GM21390 (cell line): ENCODE results near the gene ASIC4.
A peak's percentile ranks its signal among the peaks of the same experiment; 100 is the strongest.

Experiments used
- ATAC-seq: cut with Tn5 transposase; IDR thresholded peaks from one replicate; pipeline ENCODE4 v1.9.1; 2021; ENCODE audit not compliant: unreplicated experiment

Gene ASIC4

DNA sequence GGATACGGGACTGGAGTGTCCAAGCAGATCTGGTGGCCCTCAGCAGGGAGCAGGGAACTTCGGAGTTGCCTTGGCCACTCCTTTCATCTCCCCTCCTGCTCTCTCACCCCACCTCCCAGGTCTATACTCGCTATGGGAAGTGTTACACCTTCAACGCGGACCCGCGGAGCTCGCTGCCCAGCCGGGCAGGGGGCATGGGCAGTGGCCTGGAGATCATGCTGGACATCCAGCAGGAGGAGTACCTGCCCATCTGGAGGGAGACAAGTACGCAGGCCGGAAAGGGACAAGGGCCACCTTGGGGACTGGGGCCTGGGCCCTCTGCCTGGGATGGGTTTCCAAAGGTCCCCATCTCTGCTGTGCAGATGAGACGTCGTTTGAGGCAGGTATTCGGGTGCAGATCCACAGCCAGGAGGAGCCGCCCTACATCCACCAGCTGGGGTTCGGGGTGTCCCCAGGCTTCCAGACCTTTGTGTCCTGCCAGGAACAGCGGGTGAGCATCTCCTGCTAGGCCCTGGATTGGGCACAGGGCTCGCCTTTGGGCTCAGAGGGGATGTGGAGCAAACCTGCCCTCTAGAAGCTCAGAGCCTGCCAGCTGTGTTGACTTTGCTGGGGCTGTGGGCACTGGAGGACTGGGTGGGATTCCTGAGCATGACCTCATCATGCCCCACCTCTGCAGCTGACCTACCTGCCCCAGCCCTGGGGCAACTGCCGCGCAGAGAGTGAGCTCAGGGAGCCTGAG, 17.5 kb downstream of the ASIC4 start:
- no peak for ATAC-seq

DNA sequence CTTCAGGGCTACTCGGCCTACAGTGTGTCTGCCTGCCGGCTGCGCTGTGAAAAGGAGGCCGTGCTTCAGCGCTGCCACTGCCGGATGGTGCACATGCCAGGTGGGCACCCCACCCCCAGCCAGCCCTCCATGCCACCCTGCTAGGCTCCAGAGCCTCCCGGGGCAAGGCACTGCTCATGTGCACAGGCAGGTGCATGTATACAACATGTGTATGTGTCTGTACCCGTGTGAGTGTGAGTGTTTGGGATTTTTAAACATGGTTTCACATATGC, 18.0 kb downstream of the ASIC4 start:
- ATAC-seq = no peak

DNA sequence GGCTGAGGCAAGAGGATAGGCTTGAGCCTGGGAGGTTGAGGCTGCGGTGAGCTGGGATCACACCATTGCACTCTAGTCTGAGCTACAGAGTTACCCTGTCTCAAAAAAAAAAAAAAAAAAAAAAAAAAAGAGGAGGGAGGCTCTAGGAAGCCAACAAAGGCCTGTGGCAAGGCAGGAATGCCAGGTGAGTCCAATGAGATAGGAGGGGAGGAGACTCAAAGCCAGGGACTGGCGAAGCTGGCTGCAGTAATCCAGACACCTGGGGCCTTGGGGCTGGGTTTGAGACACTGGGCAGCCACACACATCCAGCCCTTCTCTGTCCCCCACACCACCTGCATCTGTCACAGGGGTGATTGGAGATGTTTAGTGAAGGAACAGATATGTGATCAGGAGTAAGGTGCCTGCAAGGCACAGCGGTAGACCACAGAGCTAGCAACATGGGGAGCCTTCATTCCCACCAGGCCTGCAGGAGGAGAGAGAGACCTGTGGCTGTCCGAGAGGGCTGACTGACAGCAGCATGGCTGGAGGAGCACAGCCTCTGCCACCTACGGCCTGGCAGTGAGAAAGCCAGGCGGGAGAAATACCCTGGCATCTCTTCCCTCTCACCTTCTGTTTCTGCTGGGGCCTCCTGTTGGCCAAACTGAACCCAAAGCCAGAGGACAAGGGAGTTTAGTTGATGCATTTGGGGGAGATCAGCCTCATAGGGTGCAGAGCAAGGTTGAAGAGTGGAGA, 19.8 kb downstream of the ASIC4 start:
- ATAC-seq = no peak

DNA sequence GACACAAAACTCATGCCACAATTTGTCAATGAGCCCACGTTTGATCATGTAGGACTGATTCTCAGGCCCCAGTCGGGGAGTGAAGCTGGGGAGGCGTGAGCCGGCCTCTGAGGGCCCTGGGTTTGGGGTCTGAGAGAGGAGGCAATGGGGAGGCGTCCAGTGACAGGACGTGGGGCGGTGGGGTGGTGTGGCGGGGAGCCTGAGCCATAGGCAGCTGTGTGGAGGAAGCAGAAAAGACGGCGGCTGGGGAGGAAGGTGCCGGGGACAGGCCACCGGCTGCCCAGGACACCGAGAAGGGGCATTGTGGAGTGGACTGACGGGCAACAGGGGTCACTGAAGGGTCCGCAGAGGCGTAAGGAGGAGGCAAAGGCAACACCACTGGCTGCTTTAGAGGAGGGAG, 22.1 kb downstream of the ASIC4 start:
- no peak for ATAC-seq

DNA sequence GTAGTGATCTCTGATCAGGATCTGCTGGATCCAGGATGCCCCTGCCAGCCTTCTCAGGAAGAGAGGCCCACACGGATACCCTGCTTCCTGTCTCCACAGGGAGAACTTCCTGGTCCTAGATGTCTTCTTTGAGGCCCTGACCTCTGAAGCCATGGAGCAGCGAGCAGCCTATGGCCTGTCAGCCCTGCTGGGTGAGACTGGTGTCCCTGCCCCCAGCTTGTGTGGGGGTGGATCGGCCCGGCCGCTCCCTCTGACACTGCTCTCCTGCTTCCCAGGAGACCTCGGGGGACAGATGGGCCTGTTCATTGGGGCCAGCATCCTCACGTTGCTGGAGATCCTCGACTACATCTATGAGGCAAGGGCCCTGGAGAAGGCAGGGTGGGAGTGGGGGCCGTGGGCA, 22.7 kb downstream of the ASIC4 start:
- no peak for ATAC-seq

DNA sequence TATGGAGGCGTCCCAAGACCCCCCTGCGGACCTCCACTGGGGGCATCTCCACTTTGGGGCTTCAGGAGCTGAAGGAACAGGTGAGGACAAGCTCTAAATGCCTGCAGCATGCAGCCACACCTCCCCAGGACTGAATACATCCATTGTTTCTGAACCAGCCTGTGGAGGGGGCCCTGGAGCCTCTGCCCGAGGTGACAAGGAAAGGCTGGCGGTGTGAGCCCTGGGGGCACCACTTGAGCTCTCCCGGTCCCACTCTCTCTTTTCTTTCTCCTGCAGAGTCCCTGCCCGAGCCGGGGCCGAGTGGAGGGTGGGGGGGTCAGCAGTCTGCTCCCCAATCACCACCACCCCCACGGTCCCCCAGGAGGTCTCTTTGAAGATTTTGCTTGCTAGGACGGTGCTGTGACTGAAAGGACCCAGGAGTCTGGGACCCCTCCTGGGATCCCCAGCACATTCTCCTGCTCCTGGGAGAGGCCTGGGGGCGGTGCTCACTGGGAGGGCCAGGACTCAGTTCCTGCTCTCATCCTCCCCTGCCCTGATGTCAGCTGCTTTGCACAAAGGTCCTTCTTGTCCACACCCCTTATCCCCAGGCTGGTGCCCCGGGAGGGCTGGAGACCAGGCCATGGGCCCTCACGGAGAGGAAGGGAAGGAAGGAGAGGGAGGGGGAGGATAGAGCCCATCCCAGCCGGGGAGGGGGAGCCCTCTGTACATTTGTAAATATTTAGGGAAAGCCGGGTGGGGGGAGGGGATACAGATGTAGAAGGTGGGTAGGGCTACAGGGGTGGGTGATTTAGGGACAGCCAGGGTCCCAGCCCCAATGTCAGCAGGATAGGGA, 23.6 kb downstream of the ASIC4 start:
- no peak for ATAC-seq

DNA sequence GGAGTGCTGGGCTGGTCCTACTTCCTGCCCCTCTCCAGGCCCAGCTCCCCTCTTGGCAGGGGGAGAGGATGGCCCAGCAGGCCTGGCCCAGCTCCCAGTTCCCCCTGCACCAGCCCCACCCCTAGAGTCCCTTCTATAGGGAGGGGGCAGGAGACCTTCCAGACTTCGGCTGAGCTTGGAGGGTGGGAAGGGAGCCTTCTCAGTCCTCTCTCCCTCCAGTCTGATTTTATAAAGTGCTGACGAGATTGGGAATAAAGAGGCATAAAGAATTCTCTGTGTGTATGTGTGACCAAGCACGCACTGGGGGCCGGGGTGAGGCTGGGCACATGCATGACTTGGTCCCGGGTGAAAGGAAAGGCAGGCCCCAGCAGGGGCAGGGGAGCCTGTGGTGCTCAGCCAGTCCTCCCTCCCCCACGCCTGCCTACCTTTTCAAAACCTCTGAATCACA, 24.2 kb downstream of the ASIC4 start:
- ATAC-seq = no peak

DNA sequence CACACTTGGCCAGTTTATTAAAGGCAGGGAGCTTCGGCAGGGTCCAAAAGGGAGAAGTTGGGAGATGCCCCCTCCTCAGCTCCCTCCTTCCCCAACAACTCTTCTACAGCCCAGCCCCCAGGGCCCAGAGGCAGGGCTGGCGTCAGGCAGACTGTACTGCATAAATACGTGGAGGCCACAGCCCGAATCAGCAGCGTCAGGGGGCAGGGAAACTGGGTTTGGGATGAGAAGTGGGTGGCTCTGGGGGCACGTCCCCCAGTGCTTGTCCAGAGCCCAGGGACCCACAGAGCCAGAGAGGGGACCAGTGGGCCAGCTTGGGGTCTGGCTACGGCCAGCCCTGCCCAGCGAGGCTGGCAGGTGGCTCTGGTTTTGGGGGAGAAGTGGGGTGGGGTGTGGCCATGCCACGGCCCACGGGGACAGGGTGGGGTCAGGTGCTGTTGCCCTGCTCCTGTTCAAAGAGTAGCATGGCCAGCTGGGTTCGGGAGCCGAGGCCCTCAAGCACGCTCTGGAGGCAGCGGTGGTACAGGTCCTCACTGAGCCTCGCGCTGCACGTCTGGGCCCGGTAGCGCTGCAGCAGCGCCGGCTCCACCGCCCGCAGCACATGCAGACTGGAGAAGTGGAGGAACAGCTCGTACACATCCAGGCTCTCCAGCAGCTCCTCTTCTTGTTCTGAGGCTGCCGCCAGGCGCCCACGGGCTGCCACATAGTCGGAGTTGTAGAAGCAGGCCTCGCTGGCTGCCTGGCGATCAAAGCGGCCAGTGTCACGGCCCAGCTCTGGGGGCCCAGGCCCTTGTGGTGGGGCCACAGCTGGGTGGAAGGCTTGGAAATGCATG, 24.9 kb downstream of the ASIC4 start:
- no peak for ATAC-seq

DNA sequence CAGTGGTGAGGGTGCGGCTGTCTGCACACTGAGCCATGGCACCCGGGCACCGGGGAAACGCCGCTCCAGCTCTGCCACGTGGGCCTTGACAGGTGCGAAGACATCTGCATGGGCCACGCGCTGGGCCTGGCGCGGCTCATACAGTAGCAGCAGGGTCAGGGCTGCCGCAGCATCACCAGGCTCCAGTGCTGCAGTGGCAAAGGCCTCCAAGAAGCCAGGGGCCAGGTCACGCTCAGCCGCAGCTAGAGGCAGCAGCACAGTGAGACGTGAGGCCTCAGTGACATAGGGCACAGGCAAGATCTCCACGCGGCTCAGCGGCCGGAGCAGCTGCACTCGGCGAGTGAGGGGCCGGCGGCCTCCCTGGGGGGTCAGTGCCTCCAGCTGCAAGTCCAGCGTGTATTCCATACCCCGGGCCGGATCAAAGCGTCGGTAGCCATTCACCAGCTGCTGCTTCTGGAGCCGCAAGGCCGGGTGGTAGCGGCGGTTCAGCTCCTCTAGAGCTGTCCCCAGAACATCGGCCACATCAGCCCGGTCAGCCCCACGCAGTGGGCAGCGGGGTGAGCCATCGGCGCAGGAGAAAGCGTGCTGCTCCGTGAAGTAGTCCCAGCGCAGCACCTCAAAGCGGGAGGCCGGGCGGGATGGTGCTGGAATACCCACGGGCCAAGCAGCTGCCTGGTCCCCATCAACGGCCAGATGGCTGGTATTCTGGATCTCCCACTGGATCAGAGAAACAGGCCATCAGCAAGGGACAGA, 25.8 kb downstream of the ASIC4 start:
- ATAC-seq = no peak

DNA sequence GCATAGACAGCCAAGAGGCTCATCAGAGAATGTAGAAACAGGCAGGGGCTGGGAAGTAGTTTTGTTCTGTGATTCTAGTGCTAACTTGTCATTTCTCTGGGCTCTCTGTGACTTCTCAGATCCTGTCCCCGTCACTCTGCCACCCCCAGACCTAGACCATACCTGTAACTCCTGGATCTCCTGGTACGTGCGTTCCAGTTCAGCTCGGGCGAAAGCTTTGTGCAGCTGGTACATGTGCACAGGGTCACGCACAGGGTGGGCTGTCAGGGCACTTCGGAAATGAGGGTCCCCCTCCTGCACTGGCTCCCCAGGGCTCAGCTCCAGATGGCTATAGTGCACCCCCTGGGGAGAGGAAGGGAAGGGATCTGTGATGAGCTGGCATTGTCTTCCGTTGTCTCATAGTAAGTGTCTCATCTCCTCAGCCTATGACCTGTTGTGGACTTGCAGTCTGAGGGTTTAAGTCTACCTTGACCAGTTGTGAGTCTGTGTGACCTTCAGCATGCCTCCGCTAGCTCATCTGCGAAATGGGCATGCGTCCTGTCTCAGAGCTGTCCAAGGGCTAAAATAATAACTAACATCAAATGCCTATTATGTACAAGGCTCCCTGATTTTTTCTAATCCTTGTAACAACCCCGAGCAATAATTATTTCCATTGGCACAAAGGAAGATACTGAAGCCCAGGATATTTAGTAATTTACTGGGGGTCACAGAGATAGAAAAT, 26.7 kb downstream of the ASIC4 start:
- no peak for ATAC-seq

DNA sequence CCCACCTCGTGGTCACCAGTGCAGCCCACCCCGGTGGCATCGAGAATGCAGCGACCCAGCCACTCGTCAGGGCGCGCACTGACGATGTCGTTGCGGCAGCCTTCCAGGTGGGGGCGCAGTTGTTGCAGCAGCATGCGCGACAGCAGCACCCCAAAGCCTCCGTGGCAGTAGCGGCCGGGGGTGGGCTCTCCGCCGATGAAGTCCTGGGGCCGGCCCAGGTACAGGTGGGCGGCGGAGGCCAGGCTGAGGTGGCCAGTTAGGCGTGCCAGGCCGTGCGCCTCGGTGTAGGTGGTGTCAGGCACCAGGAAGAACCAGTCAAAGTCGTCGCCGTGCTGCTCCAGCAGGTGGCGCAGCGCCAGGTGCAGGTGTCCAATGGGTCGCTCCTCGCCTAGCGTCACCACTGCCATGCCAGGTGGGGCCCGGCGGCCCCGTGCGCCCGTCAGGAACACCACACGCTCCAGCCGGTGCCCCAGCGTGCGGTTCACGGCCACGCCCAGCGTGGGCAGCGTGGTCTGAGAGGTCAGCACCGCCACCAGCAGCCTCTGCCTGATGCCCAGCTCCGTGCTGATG, 27.4 kb downstream of the ASIC4 start:
- peak; percentile 43 for ATAC-seq

DNA sequence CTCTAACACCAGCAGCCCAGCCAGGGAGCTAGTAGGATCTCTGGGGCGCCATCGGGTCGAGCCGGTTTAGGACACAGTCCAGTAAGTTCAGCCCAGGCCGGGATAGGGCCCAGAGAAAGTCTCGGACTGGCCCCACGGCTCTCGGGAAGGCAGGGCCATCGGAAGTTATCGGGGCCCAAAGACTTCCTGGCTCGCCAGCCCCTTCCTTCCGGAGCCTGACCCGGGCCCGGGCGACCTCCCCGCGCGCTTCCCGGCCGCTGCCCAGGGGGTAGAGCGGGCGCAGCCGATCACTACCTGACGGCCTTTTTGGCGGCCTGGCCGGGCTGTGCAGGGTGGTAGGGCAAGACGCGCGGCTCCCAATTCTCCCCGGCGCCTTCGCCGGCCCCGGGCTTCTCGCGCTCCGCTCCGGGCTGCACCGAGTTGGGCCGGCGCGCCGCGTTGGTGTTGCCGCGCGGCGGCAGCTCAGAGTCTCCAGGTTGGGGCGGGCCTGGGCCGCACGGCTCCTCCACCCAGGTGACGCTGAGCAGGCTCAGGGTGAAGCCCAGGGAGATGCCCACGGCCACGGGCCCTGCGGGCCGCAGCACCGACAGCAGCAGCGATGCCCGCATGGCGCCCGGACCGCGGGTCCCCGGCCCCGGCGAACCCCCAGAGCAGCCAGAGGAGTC, 28.8 kb downstream of the ASIC4 start:
- ATAC-seq = peak; percentile 39

DNA sequence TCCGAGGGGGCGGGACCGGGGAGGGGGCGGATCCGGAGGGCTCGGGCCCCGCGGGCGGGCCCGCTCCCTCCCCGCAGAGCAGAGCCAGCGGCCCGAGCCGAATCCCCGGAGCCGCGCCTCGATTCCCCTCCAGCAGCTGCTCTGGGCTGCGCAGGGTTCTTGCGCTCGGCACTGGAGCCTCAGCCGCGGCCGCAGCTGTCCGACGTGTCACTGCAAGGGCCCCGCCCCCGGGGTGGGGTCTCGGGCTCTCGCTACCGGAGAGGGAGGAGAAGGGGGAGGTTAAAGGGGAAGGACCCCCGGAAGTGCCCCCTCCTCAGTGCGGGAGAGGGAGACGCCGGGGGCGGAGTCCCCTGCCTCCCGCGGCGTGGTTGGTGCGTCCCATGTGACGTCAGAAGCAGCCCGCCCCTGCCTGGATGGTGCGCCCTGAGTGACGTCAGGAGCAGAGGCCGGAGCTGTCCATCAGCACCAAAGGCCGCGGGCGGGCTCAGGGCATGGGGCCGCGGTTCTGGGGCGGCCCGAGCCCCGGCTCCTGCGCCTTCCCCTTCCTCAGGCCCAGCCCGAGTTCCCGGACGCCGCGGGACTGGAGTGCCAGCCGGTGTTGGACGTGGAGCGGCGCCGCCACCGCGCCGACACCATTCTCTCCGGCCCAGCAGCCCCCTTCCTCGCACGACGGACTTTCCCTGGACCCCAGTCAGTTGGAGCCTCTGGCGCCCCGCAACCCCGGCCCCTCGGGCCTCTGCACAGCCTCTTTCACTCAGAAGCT, 29.5 kb downstream of the ASIC4 start, which contains the start of the genes CHPF and TMEM198:
Gene CHPF, minus strand, starts transcription at position 214 of the 763 bp plus-strand sequence. CDS start 271 bp downstream, outside the sequence.
Gene TMEM198, plus strand, starts transcription at position 433 of the 763 bp plus-strand sequence. CDS start 700 bp downstream, outside the sequence.
- peak; percentile 73 for ATAC-seq

DNA sequence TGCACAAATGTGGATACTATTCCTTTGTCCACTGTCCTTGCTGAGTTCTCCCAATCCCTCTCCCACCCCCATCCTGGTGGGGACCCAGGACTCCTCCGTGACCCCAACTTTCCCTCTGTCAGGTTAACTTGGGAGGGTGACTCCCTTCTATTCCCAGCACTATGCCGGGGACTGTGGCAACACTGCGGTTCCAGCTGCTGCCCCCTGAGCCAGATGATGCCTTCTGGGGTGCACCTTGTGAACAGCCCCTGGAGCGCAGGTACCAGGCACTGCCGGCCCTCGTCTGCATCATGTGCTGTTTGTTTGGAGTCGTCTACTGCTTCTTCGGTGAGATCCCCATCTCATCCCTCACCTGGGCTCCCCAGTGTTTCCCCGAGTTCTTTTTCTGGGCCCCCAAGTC, 30.3 kb downstream of the ASIC4 start:
- ATAC-seq = no peak

DNA sequence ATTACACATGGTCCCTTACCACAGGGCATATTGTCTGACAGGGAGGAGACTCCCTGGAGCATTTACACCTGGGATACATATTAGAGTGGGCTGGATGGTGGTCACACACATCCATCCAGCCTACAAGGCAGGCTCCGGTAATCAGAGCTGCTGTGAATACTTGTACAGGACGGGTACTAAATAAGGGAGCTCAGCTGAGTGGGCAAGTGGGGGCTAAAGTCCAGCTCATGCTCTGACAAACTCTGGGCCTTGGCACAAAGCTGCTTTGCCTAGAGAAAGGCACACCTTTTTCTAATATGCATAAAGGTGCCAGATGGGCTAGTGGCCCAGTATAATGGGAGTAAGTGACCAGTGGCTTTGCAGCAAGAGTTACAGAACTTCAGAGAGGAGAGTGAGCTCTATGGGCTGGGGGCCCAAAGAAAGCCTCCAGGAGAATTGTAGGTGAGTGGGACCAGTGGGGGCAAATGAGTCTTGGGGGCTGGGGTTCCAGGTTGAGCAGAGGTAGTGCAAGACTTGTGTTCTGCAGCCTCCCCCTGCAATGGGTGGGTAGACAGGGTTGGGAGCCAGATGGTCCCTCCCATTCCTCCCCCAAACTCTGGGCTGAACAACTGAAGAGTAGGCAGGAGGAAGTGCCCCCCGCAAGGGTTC, 31.1 kb downstream of the ASIC4 start:
- no peak for ATAC-seq

DNA sequence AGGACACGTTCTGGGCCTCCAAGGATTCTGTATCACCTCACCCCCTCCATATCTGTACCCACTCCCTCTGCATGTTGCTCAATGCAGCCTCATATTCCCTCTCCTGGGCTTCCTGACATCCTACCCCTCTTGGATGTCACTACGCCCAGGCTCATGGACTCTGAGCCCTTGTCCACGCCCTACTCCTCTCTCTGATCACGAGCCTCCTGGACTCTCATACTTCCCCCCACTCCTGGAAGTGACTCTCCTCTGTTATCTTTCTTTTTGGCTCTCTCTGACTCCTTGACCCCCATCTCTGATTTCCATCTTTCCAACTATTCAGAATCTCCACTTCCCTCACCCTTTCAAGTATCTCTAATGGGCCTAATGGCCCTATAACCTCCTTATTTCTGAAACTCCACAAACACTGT, 31.7 kb downstream of the ASIC4 start:
- ATAC-seq = no peak

DNA sequence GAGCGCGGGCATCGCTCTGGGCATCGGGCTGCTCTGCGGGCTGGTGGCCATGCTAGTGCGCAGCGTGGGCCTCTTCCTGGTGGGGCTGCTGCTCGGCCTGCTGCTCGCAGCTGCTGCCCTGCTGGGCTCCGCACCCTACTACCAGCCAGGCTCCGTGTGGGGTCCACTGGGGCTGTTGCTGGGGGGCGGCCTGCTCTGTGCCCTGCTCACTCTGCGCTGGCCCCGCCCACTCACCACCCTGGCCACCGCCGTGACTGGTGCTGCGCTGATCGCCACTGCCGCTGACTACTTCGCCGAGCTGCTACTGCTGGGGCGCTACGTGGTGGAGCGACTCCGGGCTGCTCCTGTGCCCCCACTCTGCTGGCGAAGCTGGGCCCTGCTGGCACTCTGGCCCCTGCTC, 33.3 kb downstream of the ASIC4 start:
- no peak for ATAC-seq
